Measurements from ENCODE around the gene PIK3R5. TPM values are rescaled to one million over a fixed set of nuclear protein-coding genes. Genes with fewer than 3 reads are reported as not detected.

PIK3R5 gene
- total and polyA plus RNA-seq, 12 donors, result 0.66 to 10.1 (median 2.2) TPM

DNA sequence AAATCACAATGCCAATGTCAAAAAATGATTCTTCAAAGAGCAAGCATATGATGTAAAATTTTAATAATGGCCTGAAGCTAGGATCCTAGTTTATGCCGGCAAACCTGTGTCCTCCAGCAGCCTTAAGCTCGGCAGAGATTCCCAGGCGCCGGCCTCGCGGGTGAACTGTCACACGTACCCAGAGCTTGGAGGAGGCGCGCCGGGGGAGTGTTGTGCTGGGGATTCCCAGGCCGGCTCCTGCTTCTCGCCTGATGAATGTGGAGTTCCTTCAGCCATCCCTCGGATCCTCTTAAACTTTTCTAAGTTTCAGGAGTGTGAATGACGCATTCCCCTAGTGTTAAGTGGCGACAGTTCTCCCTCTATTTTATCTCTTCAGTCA, 36.7 kb upstream of the PIK3R5 start:
- no peaks in the 10 kb centered on the region for H3K36me3 ChIP-seq
- H3K9me3 ChIP-seq, result peaks cover 0 to 7% (median 0%) of the 10 kb centered on the region in 11 donors
- no peak overlapping the region for H3K27ac ChIP-seq
- TF ChIP-seq CTCF (IDR thresholded peaks at IDR 0.05), result no peak
- peaks cover 3 to 22% (median 15%) of the 10 kb centered on the region in 9 donors for H3K4me1 ChIP-seq
- 17 to 21% methylated on average over 15 of the region's 15 CpGs for WGBS, 2 donors
- H3K27me3 ChIP-seq, result peaks cover 8 to 85% (median 54%) of the 10 kb centered on the region in 7 donors
- H3K4me3 ChIP-seq, result peak overlapping the region in 2 of 10 donors; percentile 55 to 56
- intact Hi-C loops (cut with DNase I), result loop anchor here in 1 of 10 donors (5.0 kb wide), 1 partner anchor 285 kb away; no protein-coding TSS in a partner anchor
- ATAC-seq, result no peak
- no peak for DNase-seq

GRCh38 chr17:9001559-9001958, 36.1 kb upstream of the PIK3R5 start:
- ATAC-seq, result no peak
- Histone ChIP-seq H3K9me3 (peaks cover 0 to 7% (median 0%) of the 10 kb centered on the region in 11 donors), H3K27ac (no peak overlapping the region), H3K27me3 (peaks cover 8 to 79% (median 48%) of the 10 kb centered on the region in 7 donors), H3K4me1 (peaks cover 3 to 22% (median 15%) of the 10 kb centered on the region in 9 donors), H3K36me3 (no peaks in the 10 kb centered on the region), H3K4me3 (no peak overlapping the region)
- intact Hi-C loops (cut with DNase I), result loop anchor here in 1 of 10 donors (5.0 kb wide), 1 partner anchor 286 kb away; no protein-coding TSS in a partner anchor
- no peak for TF ChIP-seq CTCF (IDR thresholded peaks at IDR 0.05)
- 72 to 79% methylated on average over 3 of the region's 3 CpGs for WGBS, 2 donors
- DNase-seq, result no peak

- H3K27me3 ChIP-seq, result peaks cover 0 to 47% (median 16%) of the 10 kb centered on the region in 7 donors
- H3K4me1 ChIP-seq, result peaks cover 0 to 10% (median 5%) of the 10 kb centered on the region in 9 donors
- intact Hi-C loops (cut with DNase I), result loop anchor here in 8 of 10 donors (2.0 to 10.0 kb wide), 6 partner anchors 287 to 529 kb away; no protein-coding TSS in a partner anchor
- WGBS, 2 donors, result 7 to 10% methylated on average over 9 of the region's 9 CpGs
- ATAC-seq, result peak in 5 of 8 donors; percentile 52 to 65 (median 59)
- H3K9me3 ChIP-seq, result peaks cover 0 to 13% (median 0%) of the 10 kb centered on the region in 11 donors
- no peak overlapping the region for H3K27ac ChIP-seq
- no peaks in the 10 kb centered on the region for H3K36me3 ChIP-seq
- DNase-seq, result peak in 1 of 2 donors; percentile 62
- TF ChIP-seq CTCF (IDR thresholded peaks at IDR 0.05), result peak; percentile 62 to 97 (median 78)
- no peak overlapping the region for H3K4me3 ChIP-seq
Measured at GRCh38 chr17:8997994-8998628, 32.6 kb upstream of the PIK3R5 start.

DNA sequence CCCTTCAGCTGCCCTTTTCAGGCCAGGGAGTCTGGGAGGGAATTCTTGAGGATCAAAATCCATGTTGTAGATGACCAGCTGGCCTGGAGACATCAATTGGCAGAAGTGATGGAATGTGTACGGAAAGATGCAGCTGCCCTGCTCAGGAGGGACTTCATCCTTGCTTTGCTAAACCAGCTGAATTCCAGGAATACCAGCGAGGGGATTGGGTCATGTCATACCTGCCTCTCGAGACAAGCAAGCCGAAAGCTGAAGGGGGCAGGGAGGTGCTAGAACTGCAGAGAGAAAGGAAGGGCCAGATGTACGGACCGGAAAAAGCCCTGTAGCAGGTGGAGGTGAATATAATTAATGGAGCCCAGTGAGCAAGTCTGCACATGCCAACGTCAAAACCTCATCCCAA, 30.2 kb upstream of the PIK3R5 start:
- Histone ChIP-seq H3K36me3 (no peaks in the 10 kb centered on the region), H3K27ac (no peak overlapping the region), H3K27me3 (peaks cover 0 to 26% (median 5%) of the 10 kb centered on the region in 7 donors), H3K4me3 (no peak overlapping the region), H3K4me1 (no peaks in the 10 kb centered on the region), H3K9me3 (peaks cover 0 to 13% (median 0%) of the 10 kb centered on the region in 11 donors)
- no peak for DNase-seq
- ATAC-seq, result no peak
- WGBS, 2 donors, result 70 to 72% methylated on average over 7 of the region's 7 CpGs
- TF ChIP-seq CTCF (IDR thresholded peaks at IDR 0.05), result no peak
- intact Hi-C loops (cut with DNase I), result loop anchor here in 9 of 10 donors (2.0 to 10.0 kb wide), 8 partner anchors 289 to 532 kb away; no protein-coding TSS in a partner anchor
